ENCODE results near the gene TMEM61. TPM values are rescaled to one million over a fixed set of nuclear protein-coding genes. Genes with fewer than 3 reads are reported as not detected.

Gene TMEM61
- total RNA-seq, 1 experiment from 2014 or later = not detected

DNA sequence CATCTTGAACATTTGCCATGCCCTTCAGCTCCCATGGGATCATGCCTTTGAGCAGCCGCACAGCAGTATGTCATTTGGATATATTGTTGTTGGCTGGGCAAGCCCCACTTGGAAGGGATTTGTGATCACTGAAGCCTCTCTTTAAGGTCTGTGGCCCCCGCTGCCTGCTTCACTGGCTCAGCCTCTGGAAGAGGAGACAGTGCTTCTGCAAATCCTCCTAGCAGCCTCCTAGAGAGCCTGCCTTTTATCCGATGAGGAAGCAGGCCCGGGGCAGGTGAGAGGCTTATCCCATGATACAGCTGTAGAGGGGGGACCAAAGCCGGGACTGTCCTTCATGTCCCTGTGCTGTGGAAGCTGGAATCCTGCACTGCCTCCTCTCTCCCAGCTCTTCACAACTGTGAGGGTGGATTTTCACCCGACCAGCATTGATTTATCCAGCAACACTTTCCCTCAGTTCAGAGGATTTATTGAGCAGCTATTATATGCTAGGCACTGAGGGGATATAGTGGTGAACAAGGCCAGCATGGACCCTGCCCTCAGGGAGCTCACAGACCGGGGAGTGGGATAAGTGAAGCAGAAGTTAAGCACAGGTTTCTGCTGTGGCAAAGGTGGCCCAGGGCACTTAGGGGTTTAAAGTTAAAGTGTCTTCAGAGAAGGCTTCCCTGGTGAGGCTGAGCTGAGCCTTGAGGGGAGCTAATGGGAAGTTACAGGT, 3.9 kb downstream of the TMEM61 start:
- H3K27me3 ChIP-seq (replicated peaks) = peaks cover 23% of the 10 kb centered on the region
- no peaks in the 10 kb centered on the region for H3K36me3 ChIP-seq
- H3K9me3 ChIP-seq (replicated peaks) = no peaks in the 10 kb centered on the region
- no peak overlapping the region for H3K4me3 ChIP-seq
- H3K27ac ChIP-seq = no peak overlapping the region
- no peaks in the 10 kb centered on the region for H3K4me1 ChIP-seq (replicated peaks)
- DNase-seq (ENCODE audit: low read depth in 1 of 2, low spot score in 2 of 2) = no peak

GRCh38 chr1:54985556-54985955, 5.1 kb downstream of the TMEM61 start:
- no peak for DNase-seq (ENCODE audit: low read depth in 1 of 2, low spot score in 2 of 2)
- H3K4me1 ChIP-seq (replicated peaks) = no peaks in the 10 kb centered on the region
- H3K4me3 ChIP-seq = no peak overlapping the region
- H3K9me3 ChIP-seq (replicated peaks) = no peaks in the 10 kb centered on the region
- no peak overlapping the region for H3K27ac ChIP-seq
- no peaks in the 10 kb centered on the region for H3K36me3 ChIP-seq
- H3K27me3 ChIP-seq (replicated peaks) = peaks cover 12% of the 10 kb centered on the region

DNA sequence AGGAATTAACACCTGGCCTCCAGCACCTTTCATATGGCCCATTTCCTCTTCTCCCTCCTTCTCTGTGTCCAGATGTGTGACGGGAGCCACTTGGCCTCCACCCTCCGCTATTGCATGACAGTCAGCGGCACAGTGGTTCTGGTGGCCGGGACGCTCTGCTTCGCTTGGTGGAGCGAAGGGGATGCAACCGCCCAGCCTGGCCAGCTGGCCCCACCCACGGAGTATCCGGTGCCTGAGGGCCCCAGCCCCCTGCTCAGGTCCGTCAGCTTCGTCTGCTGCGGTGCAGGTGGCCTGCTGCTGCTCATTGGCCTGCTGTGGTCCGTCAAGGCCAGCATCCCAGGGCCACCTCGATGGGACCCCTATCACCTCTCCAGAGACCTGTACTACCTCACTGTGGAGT, 5.6 kb downstream of the TMEM61 start:
- H3K4me1 ChIP-seq (replicated peaks) = no peaks in the 10 kb centered on the region
- DNase-seq (ENCODE audit: low read depth in 1 of 2, low spot score in 2 of 2) = no peak
- H3K27me3 ChIP-seq (replicated peaks) = peaks cover 7% of the 10 kb centered on the region
- H3K4me3 ChIP-seq = no peak overlapping the region
- no peaks in the 10 kb centered on the region for H3K9me3 ChIP-seq (replicated peaks)
- no peak overlapping the region for H3K27ac ChIP-seq
- H3K36me3 ChIP-seq = no peaks in the 10 kb centered on the region

- H3K36me3 ChIP-seq = no peaks in the 10 kb centered on the region
- H3K4me3 ChIP-seq = no peak overlapping the region
- no peak overlapping the region for H3K27ac ChIP-seq
- no peaks in the 10 kb centered on the region for H3K4me1 ChIP-seq (replicated peaks)
- no peak for DNase-seq (ENCODE audit: low read depth in 1 of 2, low spot score in 2 of 2)
- peaks cover 5% of the 10 kb centered on the region; the same call in 1 of the 2 replicates for H3K27me3 ChIP-seq (replicated peaks)
- no peaks in the 10 kb centered on the region for H3K9me3 ChIP-seq (replicated peaks)
Observed at GRCh38 chr1:54986533-54986932, 6.1 kb downstream of the TMEM61 start.

- H3K27me3 ChIP-seq (replicated peaks) = peaks cover 5% of the 10 kb centered on the region; the same call in 1 of the 2 replicates
- no peaks in the 10 kb centered on the region for H3K36me3 ChIP-seq
- no peak for DNase-seq (ENCODE audit: low read depth in 1 of 2, low spot score in 2 of 2)
- H3K9me3 ChIP-seq (replicated peaks) = no peaks in the 10 kb centered on the region
- H3K27ac ChIP-seq = no peak overlapping the region
- H3K4me1 ChIP-seq (replicated peaks) = no peaks in the 10 kb centered on the region
- no peak overlapping the region for H3K4me3 ChIP-seq
Observed at GRCh38 chr1:54987427-54987826, 7.0 kb downstream of the TMEM61 start.

- Histone ChIP-seq H3K27ac (no peak overlapping the region), H3K27me3 (replicated peaks) (peaks cover 5% of the 10 kb centered on the region; the same call in 1 of the 2 replicates), H3K36me3 (no peaks in the 10 kb centered on the region), H3K4me1 (replicated peaks) (no peaks in the 10 kb centered on the region), H3K4me3 (no peak overlapping the region), H3K9me3 (replicated peaks) (no peaks in the 10 kb centered on the region)
- no peak for DNase-seq (ENCODE audit: low read depth in 1 of 2, low spot score in 2 of 2)
Observed at GRCh38 chr1:54987919-54988705, 7.7 kb downstream of the TMEM61 start.

GRCh38 chr1:54988975-54989374, 8.5 kb downstream of the TMEM61 start:
- Histone ChIP-seq H3K27me3 (replicated peaks) (peaks cover 5% of the 10 kb centered on the region; the same call in 1 of the 2 replicates), H3K27ac (no peak overlapping the region), H3K36me3 (no peaks in the 10 kb centered on the region), H3K9me3 (replicated peaks) (no peaks in the 10 kb centered on the region), H3K4me3 (no peak overlapping the region), H3K4me1 (replicated peaks) (no peaks in the 10 kb centered on the region)
- DNase-seq (ENCODE audit: low read depth in 1 of 2, low spot score in 2 of 2) = no peak

DNA sequence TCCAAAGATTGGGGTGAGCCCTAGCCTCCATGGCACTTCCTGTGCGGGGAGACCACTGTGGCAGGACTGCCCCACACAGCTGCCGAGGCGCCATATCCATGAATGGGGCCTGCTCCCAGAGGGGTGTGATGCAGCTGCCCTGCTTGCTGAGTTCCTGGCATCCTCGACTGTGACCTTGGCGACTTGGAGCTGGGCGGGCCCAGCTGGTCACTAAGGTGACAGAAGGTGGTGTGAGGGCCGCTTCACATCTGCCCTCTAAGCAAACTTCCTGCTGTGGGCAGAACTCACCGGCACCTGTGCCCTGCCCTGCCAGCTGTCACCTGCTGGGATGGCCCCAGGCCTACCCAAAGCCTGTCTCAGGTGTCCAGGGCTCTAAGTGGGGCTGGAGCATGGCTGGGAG, 9.0 kb downstream of the TMEM61 start:
- Histone ChIP-seq H3K27ac (no peak overlapping the region), H3K4me3 (no peak overlapping the region), H3K36me3 (no peaks in the 10 kb centered on the region), H3K27me3 (replicated peaks) (peaks cover under 1% of the 10 kb centered on the region; the same call in 1 of the 2 replicates), H3K9me3 (replicated peaks) (no peaks in the 10 kb centered on the region), H3K4me1 (replicated peaks) (no peaks in the 10 kb centered on the region)
- no peak for DNase-seq (ENCODE audit: low read depth in 1 of 2, low spot score in 2 of 2)

DNA sequence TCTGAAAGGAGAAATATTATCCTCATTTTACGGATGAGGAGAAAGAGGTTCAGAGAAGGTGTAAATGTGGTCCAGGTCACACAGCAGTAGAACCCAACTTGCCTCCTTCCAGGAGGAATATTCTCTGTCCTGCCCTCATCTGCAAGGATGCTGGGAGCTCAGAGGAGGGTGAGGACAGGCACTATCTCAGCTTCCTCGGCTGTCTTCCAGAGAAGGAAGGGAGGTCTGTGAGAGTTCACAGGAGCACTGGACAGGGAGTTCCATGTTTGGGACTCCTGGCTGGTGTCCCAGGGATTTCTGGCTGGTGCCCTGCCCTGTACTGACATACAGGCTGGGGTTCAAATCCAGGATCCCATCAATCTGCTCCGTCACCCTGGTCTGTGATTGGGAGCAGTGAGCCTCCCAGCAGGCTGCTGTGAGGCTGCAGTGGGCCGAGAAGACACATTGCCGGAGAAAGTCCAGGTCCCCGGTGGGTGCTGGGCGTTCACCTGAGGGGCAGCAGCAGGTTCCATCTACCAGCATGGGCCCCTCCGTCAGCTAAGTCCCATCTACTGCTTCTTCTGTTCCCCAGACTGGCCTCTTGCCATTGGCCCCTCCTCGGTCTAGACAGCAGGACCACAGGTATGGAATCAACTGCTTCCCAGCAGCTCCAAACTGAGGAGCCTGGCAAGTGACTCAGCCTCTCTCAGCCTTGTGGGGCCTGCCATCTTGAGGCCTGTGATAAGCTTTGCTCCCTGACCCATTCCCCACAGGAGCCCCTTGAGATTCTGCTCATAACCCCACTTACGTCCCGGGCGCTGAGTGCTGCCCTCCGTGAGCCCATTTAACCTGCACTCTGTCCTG, 9.8 kb downstream of the TMEM61 start:
- Histone ChIP-seq H3K27ac (no peak overlapping the region), H3K4me3 (no peak overlapping the region), H3K4me1 (replicated peaks) (no peaks in the 10 kb centered on the region), H3K9me3 (replicated peaks) (no peaks in the 10 kb centered on the region), H3K36me3 (no peaks in the 10 kb centered on the region), H3K27me3 (replicated peaks) (no peaks in the 10 kb centered on the region)
- no peak for DNase-seq (ENCODE audit: low read depth in 1 of 2, low spot score in 2 of 2)

- H3K4me3 ChIP-seq = no peak overlapping the region
- H3K36me3 ChIP-seq = no peaks in the 10 kb centered on the region
- H3K27ac ChIP-seq = no peak overlapping the region
- H3K4me1 ChIP-seq (replicated peaks) = no peaks in the 10 kb centered on the region
- no peaks in the 10 kb centered on the region for H3K9me3 ChIP-seq (replicated peaks)
- no peaks in the 10 kb centered on the region for H3K27me3 ChIP-seq (replicated peaks)
- DNase-seq (ENCODE audit: low read depth in 1 of 2, low spot score in 2 of 2) = no peak
Observed at GRCh38 chr1:54990916-54991315, 10.5 kb downstream of the TMEM61 start.

DNA sequence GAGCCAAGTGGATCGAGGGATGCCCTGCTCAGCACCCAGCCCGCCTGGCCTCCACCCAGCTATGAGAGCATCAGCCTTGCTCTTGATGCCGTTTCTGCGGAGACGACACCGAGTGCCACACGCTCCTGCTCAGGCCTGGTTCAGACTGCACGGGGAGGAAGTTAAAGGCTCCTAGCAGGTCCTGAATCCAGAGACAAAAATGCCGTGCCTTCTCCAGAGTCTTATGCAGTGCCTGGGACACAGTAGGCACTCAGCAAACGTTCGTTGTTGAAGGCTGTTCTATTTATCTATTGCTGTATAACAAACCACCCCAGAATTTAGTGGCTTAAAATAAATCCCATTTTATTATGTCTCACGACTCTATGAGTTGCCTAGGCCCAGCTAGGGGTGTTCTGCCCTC, 11.5 kb downstream of the TMEM61 start:
- H3K36me3 ChIP-seq = no peaks in the 10 kb centered on the region
- H3K4me3 ChIP-seq = no peak overlapping the region
- no peak for DNase-seq (ENCODE audit: low read depth in 1 of 2, low spot score in 2 of 2)
- H3K4me1 ChIP-seq (replicated peaks) = no peaks in the 10 kb centered on the region
- no peaks in the 10 kb centered on the region for H3K9me3 ChIP-seq (replicated peaks)
- peaks cover 4% of the 10 kb centered on the region; the same call in 1 of the 2 replicates for H3K27me3 ChIP-seq (replicated peaks)
- no peak overlapping the region for H3K27ac ChIP-seq

GRCh38 chr1:54993140-54993539, 12.7 kb downstream of the TMEM61 start:
- H3K9me3 ChIP-seq (replicated peaks) = no peaks in the 10 kb centered on the region
- H3K4me1 ChIP-seq (replicated peaks) = no peaks in the 10 kb centered on the region
- no peak overlapping the region for H3K27ac ChIP-seq
- H3K27me3 ChIP-seq (replicated peaks) = peaks cover 8% of the 10 kb centered on the region; the same call in 1 of the 2 replicates
- DNase-seq (ENCODE audit: low read depth in 1 of 2, low spot score in 2 of 2) = no peak
- H3K36me3 ChIP-seq = no peaks in the 10 kb centered on the region
- H3K4me3 ChIP-seq = no peak overlapping the region

DNA sequence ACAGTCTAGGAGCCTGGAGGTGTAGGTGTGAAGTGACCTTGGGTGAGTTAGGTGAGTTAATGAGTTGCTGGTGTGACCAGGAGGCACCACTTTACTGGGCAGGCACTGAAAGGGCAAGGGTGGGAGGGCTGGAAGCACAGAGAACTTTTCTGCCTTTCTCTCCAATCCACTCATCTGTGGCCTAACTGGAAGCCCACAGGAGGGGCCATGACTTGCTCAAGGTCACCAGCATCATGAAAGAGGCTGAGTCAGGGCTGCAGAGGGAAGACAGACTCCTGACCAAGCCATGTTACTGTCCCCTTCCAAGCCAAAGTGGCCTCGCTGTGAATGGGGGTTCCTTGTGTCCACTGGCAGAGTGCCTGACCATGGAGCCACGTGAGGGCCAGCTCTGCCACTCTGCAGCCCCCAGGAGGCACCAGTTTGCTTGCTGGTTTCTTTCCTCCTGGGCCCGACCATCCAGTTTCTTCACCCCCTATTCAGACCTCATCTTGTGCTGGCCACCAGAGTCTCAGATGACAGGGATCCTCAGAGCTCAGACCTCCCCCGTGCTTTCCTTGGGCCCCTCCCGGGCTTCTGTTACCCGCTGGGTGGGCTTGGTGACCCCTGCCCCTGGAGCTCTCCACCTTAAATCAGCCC, 14.0 kb downstream of the TMEM61 start:
- Histone ChIP-seq H3K4me1 (replicated peaks) (no peaks in the 10 kb centered on the region), H3K27ac (no peak overlapping the region), H3K36me3 (no peaks in the 10 kb centered on the region), H3K9me3 (replicated peaks) (no peaks in the 10 kb centered on the region), H3K4me3 (no peak overlapping the region), H3K27me3 (replicated peaks) (peaks cover 8% of the 10 kb centered on the region; the same call in 1 of the 2 replicates)
- DNase-seq (ENCODE audit: low read depth in 1 of 2, low spot score in 2 of 2) = no peak
